Measurements from ENCODE around the gene PPP2R3A. TPM values are rescaled to one million over a fixed set of nuclear protein-coding genes. Genes with fewer than 3 reads are reported as not detected.
A peak's percentile ranks its signal among the peaks of the same experiment; 100 is the strongest.
"Not testable (repeated sequence)": the region's sequence is repeated elsewhere in the genome, so short reads cannot be mapped to it uniquely, and the experiment has no call there.

The PPP2R3A gene
- total and polyA plus RNA-seq, 8 donors = 8.1 to 18.0 (median 14.1) TPM

- Histone ChIP-seq H3K27me3 (no peaks in the 10 kb centered on the region), H3K4me1 (peaks cover 0 to 25% of the 10 kb centered on the region in 2 donors), H3K9me3 (no peaks in the 10 kb centered on the region), H3K27ac (peak overlapping the region in 1 of 2 donors; percentile 45), H3K4me3 (no peak overlapping the region), H3K36me3 (no peaks in the 10 kb centered on the region)
- no peak for TF ChIP-seq CTCF (IDR thresholded peaks at IDR 0.05)
- intact Hi-C loops (cut with DNase I) = no loop called here
- ATAC-seq = no peak
- no peak for DNase-seq
Measured at GRCh38 chr3:136141291-136141785, 175.8 kb downstream of the PPP2R3A start.

- ATAC-seq (peak; percentile 4), DNase-seq (no peak)
- H3K4me1 ChIP-seq = peaks cover 0 to 25% of the 10 kb centered on the region in 2 donors
- H3K27ac ChIP-seq = peak overlapping the region in 1 of 2 donors; percentile 45
- H3K9me3 ChIP-seq = no peaks in the 10 kb centered on the region
- no peak for TF ChIP-seq CTCF (IDR thresholded peaks at IDR 0.05)
- no peak overlapping the region for H3K4me3 ChIP-seq
- intact Hi-C loops (cut with DNase I) = no loop called here
- no peaks in the 10 kb centered on the region for H3K27me3 ChIP-seq
- no peaks in the 10 kb centered on the region for H3K36me3 ChIP-seq
Measured at GRCh38 chr3:136141891-136142290, 176.4 kb downstream of the PPP2R3A start.

- ATAC-seq (peak; percentile 92), DNase-seq (peak in 1 of 4 donors; percentile 26)
- H3K27me3 ChIP-seq = no peaks in the 10 kb centered on the region
- no peaks in the 10 kb centered on the region for H3K9me3 ChIP-seq
- H3K27ac ChIP-seq = peak overlapping the region in 1 of 2 donors; percentile 45
- H3K4me3 ChIP-seq = no peak overlapping the region
- peaks cover 0 to 25% of the 10 kb centered on the region in 2 donors for H3K4me1 ChIP-seq
- H3K36me3 ChIP-seq = no peaks in the 10 kb centered on the region
- intact Hi-C loops (cut with DNase I) = no loop called here
- TF ChIP-seq CTCF (IDR thresholded peaks at IDR 0.05) = no peak
Measured at GRCh38 chr3:136142592-136142991, 177.1 kb downstream of the PPP2R3A start.

- not testable (repeated sequence) for DNase-seq, H3K27ac ChIP-seq
Measured at GRCh38 chr3:136144397-136144796, 178.9 kb downstream of the PPP2R3A start.

GRCh38 chr3:136146981-136147729 is 181.6 kb downstream of the PPP2R3A start:
- Histone ChIP-seq H3K4me3 (no peak overlapping the region), H3K27ac (no peak overlapping the region), H3K36me3 (peaks cover 0 to 16% of the 10 kb centered on the region in 2 donors), H3K4me1 (peaks cover 0 to 23% of the 10 kb centered on the region in 2 donors), H3K9me3 (no peaks in the 10 kb centered on the region), H3K27me3 (no peaks in the 10 kb centered on the region)
- ATAC-seq = no peak
- intact Hi-C loops (cut with DNase I) = no loop called here
- TF ChIP-seq CTCF (IDR thresholded peaks at IDR 0.05) = no peak
- DNase-seq = no peak

More at GRCh38 chr3:136144397-136144796, 178.9 kb downstream of the PPP2R3A start:
- H3K36me3 ChIP-seq; H3K4me3 ChIP-seq; intact Hi-C loops (cut with DNase I); H3K27me3 ChIP-seq; H3K9me3 ChIP-seq: not testable (repeated sequence)
- peaks cover 0 to 25% of the 10 kb centered on the region in 2 donors for H3K4me1 ChIP-seq
- peak; percentile 9 for ATAC-seq

Data from left lung (tissue), 10 donors.